Glutamatergic neuron (in vitro differentiated cells): ENCODE results near the gene SCAI. TPM values are rescaled to one million over a fixed set of nuclear protein-coding genes. Genes with fewer than 3 reads are reported as not detected.

ENCODE experiments used
- DNase-seq: peaks from one replicate; pipeline ENCODE4 v3.0.0; 2022
- H3K27ac Mint-ChIP-seq: one replicate; pipeline ENCODE4 v1.8.0; 2020; ENCODE audit warnings: mild to moderate bottlenecking, mixed read lengths, inconsistent platforms; ENCODE audit not compliant: unreplicated experiment
- H3K27me3 Mint-ChIP-seq: one replicate; pipeline ENCODE4 v1.8.0; 2020; ENCODE audit warnings: mild to moderate bottlenecking, moderate library complexity, mixed read lengths, inconsistent platforms; ENCODE audit not compliant: unreplicated experiment
- H3K36me3 Mint-ChIP-seq: one replicate; pipeline ENCODE4 v1.8.0; 2020; ENCODE audit warnings: mild to moderate bottlenecking, mixed read lengths, inconsistent platforms; ENCODE audit not compliant: unreplicated experiment
- H3K4me1 Mint-ChIP-seq: one replicate; pipeline ENCODE4 v1.8.0; 2020; ENCODE audit warnings: mild to moderate bottlenecking, low read depth, mixed read lengths, inconsistent platforms; ENCODE audit not compliant: unreplicated experiment
- H3K4me3 Mint-ChIP-seq: one replicate; pipeline ENCODE4 v1.8.0; 2020; ENCODE audit warnings: mild to moderate bottlenecking, mixed read lengths, inconsistent platforms; ENCODE audit not compliant: unreplicated experiment
- H3K9me3 Mint-ChIP-seq: one replicate; pipeline ENCODE4 v1.8.0; 2020; ENCODE audit warnings: mild to moderate bottlenecking, moderate library complexity, mixed read lengths, inconsistent platforms; ENCODE audit not compliant: unreplicated experiment
- total RNA-seq: library from RNA; stranded (reverse); fragmentation: NEBNext Ultra II Directional; extraction: Animal tissue kit (Norgen Biotek cat#: 25700); gene quantifications from one replicate; pipeline ENCODE4 v1.2.1, GENCODE V29; 2021; ENCODE audit not compliant: unreplicated experiment
- TF ChIP-seq, protein P1 (sequence below): fragments of 200-600 bp; sonication (generic); IDR thresholded peaks from one replicate; pipeline ENCODE4 v1.5.0; 2021; ENCODE audit not compliant: partially characterized antibody, unreplicated experiment

SCAI gene
- total RNA-seq, 1 donor from 2014 or later, result 13.7 TPM

DNA sequence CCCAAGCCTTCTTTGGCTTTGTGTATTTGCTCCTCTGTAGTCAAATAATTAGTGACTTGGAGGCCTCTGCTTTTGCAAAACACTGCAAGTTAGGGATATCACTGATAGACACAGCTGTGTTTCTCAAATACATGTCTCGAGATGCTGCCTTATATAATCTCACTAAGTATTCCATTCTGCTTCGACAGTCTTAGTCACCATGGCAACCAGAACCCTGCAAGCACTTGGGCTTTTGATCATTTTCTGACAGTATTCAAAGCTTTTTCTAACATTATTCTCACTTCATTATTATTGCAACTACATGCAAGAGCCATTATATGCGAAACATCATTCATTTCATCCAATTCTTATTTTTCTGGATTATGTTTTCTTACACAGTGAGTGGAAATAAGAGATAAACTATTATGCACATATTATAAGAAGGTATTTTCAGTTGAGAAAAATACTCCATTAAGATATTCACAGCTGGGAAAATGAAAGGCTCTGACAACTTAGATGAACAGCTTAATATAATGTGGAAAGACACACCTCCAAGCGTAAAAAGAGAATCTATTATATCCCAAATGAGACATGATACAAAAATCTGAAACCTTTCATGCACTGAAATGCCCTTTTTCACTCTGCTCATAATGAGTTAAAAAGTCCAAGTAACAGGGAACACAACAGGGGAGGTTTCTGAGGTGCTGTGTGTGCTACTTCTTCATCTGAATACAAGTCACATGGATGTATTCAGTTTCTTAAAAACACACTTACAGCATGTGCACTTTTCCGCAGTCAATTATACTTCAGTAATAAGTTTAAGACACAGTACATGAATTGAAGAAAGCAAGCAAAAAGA lies 93.9 kb downstream of the SCAI start:
- Mint-ChIP-seq H3K36me3 (no peaks in the 10 kb centered on the region), H3K9me3 (no peaks in the 10 kb centered on the region), H3K4me3 (no peak overlapping the region), H3K27ac (no peak overlapping the region), H3K27me3 (no peaks in the 10 kb centered on the region), H3K4me1 (no peaks in the 10 kb centered on the region)
- TF ChIP-seq, protein P1, sequence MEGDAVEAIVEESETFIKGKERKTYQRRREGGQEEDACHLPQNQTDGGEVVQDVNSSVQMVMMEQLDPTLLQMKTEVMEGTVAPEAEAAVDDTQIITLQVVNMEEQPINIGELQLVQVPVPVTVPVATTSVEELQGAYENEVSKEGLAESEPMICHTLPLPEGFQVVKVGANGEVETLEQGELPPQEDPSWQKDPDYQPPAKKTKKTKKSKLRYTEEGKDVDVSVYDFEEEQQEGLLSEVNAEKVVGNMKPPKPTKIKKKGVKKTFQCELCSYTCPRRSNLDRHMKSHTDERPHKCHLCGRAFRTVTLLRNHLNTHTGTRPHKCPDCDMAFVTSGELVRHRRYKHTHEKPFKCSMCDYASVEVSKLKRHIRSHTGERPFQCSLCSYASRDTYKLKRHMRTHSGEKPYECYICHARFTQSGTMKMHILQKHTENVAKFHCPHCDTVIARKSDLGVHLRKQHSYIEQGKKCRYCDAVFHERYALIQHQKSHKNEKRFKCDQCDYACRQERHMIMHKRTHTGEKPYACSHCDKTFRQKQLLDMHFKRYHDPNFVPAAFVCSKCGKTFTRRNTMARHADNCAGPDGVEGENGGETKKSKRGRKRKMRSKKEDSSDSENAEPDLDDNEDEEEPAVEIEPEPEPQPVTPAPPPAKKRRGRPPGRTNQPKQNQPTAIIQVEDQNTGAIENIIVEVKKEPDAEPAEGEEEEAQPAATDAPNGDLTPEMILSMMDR, result no peak
- no peak for DNase-seq

GRCh38 chr9:125043631-125044030 lies 99.7 kb downstream of the SCAI start:
- Mint-ChIP-seq H3K36me3 (no peaks in the 10 kb centered on the region), H3K27me3 (no peaks in the 10 kb centered on the region), H3K9me3 (no peaks in the 10 kb centered on the region), H3K4me3 (no peak overlapping the region), H3K4me1 (no peaks in the 10 kb centered on the region), H3K27ac (no peak overlapping the region)
- no peak for DNase-seq
- TF ChIP-seq, protein P1, result no peak

DNA sequence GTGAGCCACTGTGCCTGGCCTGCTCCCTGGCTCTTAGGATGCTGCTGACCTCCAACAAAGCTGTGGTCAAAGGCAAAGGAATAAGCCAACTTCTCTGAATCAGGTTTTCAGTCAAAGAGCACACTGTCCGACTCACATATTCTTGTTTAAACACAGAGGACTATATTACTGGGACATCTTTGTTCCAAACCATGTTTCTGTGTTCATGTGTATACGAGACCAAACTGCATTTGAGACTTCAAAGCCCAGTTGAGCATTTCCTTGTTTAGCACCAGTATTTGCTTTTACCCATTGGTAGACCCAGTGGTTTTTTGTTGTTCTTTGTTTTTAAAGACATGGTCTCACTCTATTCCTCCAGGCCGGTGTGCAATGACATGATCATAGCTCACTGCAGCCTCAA lies 100.2 kb downstream of the SCAI start:
- Mint-ChIP-seq H3K4me3 (no peak overlapping the region), H3K9me3 (no peaks in the 10 kb centered on the region), H3K27me3 (no peaks in the 10 kb centered on the region), H3K27ac (no peak overlapping the region), H3K36me3 (no peaks in the 10 kb centered on the region), H3K4me1 (no peaks in the 10 kb centered on the region)
- no peak for DNase-seq
- TF ChIP-seq, protein P1, result no peak

- no peak overlapping the region for H3K4me3 Mint-ChIP-seq
- TF ChIP-seq, protein P1, result no peak
- H3K36me3 Mint-ChIP-seq, result no peaks in the 10 kb centered on the region
- H3K4me1 Mint-ChIP-seq, result no peaks in the 10 kb centered on the region
- DNase-seq, result no peak
- no peak overlapping the region for H3K27ac Mint-ChIP-seq
- no peaks in the 10 kb centered on the region for H3K27me3 Mint-ChIP-seq
- no peaks in the 10 kb centered on the region for H3K9me3 Mint-ChIP-seq
Measured at GRCh38 chr9:125038166-125038565, 105.2 kb downstream of the SCAI start.

DNA sequence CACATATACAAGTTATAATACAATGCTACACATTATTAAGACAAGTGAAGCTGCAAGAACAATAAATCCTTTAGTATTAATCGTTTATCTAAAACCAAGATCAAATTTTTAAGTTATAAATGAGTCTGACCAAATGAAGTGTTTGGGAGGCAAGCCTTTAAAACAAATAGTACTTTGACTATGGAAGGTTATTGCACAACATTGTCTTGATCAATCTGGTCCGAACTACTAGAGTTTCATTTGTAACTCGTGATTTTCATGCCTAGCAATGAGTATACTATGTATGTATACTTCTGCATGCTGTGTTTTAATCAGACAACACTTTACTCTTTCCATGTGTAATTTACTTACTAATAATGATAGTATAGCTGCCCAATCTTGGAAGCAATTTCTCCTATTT lies 115.3 kb downstream of the SCAI start:
- DNase-seq, result no peak
- Mint-ChIP-seq H3K27me3 (no peaks in the 10 kb centered on the region), H3K27ac (no peak overlapping the region), H3K9me3 (no peaks in the 10 kb centered on the region), H3K4me1 (no peaks in the 10 kb centered on the region), H3K4me3 (no peak overlapping the region), H3K36me3 (no peaks in the 10 kb centered on the region)
- TF ChIP-seq, protein P1, result no peak
